ENCODE results near the gene ABR.
"Not testable (repeated sequence)": the region's sequence is repeated elsewhere in the genome, so short reads cannot be mapped to it uniquely, and the experiment has no call there.

The ABR gene

DNA sequence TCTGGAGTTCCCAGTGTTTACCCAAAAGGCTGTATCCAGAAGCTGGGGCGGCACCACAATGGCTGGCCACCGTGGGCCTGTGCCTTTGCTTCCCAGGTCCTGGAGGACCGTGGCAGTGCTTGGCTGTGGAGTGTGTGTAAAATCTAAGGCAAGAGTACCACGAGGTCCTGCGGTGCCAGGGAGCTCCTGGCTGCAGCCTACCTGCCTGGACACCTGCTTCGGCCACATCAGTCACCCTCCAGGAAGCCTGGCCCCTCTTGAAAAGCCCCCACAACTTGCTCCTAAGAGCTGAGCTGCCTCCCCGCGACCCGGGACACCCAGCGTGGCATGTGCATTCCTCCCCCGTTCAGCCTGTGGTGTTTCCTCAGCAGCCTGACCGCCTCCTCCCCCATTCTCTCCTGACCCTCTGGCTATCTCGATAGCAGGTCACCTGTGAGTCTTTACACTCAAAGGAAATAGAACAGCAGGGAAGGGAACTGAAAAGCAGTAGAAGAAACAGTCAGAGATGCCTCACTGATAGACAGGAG is 174.9 kb downstream of the ABR start:
- no peak for DNase-seq

DNA sequence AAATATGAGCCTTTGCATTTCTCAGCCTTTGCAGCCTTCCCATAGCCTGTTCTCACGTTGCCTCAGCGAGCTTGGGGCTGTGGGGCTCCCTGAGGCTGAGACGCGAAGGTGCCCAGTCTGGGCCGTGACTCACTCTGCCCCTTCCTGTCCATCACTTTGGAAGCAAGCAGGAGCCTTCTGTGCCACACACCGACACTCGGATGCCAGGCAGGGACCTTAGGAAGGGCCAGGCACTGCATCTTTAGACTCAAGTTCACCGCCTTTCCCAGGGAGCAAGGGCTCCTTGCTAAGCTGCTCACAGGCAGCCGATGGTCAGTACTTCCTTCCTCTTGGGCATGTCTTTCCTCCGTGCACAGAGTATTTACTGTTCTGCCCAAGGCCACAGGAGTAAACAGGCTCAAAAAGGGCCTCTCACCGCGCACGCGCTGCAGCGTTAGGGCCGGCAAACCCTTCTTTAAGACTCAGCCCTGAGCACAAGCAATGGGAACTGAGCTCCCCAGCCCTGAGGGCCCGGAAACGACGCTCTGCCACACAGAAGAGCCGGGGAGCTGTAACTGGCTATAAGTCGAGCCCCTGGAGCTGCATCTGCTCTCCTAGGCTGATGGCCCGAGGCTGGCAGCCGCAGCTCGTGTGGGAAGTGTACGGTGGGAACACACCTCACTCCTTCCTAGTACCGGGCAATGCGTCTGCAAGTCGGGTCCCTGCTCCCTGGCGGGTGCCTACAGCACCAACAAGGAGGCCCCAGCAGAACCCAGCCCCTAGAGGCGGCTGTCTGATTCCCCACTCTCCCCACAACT is 175.6 kb downstream of the ABR start:
- DNase-seq, result no peak

DNA sequence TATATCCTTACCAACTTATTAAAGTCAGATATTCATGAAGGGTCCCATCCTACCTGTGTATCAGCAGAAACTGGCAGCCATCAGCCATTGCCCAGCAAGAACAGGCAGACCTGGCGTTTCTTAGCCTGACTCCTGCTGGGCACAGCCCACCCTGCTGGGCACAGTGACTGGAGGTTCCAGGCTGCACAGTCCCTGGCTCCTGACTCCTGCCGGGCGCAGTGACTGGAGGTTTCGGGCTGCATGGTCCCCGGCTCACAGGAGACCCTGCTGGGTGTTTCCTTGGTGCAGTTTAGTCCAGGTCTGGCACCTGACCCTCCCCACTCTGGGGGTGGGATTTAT is 176.2 kb downstream of the ABR start:
- DNase-seq, result no peak

DNA sequence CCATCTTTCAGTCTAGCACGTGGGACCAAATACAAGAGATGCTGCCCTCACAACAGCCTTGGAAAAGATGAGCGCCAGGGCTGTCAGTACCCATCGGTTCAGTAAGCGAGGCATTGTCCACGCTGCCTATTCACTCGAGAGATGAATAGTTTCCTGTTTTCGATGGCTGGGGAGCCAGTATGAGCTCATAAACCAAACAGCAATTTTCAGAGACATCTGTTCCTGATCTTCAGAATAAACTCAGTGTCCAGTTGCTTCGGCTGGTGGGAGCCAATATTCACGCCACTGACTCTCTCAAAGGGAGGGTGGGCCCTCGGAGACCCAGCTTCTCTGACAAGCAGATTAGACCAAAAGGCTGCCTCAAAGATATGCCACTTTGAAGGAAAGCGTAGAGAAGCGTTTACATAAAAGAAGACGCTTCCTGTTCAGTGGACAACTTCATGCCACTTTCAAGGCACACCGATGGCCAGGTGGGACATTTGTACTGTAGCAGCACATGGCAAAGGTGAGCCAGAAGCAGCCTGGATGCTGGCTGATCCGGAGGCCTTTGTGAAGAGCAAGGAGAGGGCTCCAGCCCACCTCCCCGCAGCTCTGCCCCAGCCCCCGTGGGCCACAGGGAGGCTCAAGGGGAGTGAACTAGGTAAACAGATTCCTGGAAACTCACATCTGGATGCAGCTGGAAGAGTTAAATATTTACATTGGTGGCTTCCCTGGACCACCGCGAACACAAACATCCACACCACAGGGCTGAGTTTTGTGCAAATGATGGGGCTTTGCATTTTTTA is 176.8 kb downstream of the ABR start:
- DNase-seq, result no peak

DNA sequence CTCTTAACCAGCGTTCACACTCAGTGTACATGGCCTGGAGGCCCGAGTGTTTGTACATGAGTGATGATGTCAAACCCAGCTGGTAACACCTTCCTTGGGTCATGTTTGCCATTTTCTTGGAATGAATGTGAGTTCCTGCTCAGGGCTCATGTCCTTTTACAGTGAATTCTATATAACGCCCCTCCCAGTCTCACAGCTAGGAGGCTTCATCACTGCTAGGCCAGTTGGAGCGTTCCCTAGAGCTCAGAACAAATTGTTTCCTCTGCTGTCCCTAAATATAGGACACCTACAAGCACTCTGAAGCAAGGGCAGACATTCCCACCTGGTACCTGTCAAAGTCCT is 177.4 kb downstream of the ABR start:
- DNase-seq, result no peak

DNA sequence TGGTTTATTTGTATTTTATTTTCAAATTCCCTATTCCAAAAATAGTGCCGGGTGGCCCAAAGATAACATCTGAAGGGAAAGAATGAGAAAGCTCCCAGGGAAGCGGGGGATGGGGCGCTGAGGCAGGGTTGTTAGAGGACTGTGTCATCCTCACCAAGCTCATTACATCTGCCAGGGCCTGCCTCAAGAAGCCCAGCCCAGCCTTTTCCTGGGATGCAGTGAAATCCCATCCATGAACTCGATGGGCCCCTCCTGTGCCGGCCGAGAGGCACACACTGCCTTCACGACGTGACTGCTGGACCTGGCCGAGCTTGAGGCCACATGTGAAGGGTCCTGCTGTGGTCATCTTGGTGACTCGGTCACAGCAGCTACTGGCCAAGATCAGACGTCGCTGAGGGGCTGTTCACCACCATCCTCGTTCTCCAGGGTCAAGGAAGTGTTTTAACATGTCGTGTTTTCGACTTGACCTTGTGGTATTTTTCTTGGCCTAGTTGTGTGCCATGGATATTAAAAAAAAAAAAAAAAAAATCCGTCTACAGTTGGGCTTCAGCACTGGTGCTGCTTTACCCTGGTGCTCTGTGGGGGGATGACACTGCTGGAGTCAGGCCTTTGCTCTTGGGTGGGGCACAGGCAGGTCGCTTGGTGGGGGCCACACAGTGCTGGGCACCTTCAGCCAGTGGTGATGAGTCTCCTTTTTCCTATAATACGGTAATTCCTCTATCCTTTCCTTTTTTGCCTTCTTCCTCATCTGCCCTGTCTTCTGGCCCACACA is 178.0 kb downstream of the ABR start:
- DNase-seq, result no peak

DNA sequence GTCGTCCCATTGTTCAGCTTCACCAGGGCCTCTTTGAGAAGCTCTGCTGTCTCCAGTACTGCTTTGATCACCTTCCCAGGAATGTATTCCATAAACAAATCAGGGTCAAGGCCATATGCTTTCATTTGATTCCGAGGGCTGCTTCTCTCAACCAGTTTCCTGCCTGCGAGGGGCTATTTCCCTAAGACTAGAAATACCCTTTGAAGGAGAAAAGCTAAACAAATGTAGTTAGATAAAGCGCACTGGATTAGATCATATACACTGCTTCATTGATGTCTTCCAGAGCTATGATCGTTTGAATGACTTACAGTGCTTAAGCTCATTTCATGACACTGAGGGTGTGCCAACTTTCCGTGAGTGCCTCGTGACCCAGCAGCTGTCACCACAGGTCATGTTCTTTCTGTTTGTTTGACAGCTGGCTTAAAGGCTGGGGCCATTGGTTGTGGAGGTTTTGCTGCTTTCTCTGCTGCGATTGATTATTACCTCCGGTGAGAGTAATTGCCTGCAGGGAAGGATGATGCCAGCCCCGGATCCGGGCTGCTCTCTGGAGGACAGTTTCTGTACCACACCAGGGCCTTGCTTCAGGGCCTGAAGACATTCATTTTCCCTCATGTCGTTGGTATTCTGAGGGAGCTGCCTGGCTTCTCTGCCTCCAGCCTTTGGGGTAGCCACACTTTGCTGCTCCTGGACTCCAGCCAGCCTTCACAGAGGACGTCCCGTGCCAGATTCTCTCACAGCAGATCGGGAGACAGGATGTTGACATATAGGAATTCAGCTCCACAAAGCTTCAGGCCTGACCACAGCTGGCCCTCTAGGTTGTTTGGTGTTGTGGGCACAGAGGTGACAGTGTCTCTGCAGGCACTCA is 179.0 kb downstream of the ABR start:
- DNase-seq, result no peak

DNA sequence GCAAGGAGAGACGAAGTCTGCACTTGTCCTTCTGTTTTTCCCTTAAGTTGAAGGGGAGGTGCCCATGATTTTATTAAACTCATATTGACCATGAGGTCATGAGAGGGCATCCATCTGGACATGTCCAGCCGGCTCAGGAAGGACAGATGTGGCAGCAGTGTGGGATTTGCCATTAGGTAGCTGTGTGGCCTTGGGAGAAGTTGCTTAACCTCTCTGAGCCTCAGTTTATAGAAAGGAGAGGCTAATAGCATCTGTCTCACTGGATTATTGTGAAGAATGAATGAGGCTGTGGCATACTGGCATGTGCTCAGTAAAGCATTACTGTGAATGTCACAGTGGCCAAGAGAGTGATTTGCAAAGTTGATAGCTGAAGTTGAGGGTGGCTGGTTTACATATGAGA is 181.7 kb downstream of the ABR start:
- DNase-seq, result no peak

DNA sequence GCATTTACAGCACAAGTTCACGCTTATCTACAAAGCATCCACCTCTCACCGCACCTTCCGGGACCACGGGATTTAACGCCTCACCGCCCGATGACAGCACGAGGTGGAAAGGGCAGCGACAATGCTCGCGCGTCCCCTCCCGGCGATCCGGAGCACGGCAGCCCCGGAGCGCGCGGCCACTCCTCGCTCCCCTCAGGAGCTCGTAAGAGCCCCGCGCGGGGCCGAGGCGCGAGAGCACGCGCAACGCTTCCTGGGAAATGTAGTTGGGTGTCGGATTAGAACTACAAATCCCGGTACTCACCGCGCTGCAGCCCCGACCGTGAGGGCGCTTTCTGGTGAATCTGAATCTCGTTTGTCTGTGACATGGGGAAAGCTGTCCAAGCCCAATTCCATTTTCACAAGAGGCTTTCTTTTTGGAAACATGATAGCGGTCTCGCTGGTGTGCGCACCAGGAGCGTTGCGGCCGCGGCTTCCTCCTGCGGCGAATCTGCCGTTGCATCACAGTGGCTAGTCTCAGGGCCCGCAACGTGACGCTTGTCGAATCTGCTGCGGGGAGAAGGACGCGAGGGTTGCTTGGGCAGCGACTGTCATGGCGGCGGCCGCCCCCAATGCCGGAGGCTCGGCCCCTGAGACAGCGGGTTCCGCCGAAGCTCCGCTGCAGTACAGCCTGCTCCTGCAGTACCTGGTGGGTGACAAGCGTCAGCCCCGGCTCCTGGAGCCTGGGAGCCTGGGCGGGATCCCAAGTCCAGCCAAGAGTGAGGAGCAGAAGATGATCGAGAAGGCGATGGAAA is 183.0 kb downstream of the ABR start, which contains the start of gene TIMM22:
Gene TIMM22, plus strand, starts transcription at position 576 of the 791 bp plus-strand sequence. Its CDS starts 14 bp downstream, at position 590.
- DNase-seq, result peak; percentile 94

DNA sequence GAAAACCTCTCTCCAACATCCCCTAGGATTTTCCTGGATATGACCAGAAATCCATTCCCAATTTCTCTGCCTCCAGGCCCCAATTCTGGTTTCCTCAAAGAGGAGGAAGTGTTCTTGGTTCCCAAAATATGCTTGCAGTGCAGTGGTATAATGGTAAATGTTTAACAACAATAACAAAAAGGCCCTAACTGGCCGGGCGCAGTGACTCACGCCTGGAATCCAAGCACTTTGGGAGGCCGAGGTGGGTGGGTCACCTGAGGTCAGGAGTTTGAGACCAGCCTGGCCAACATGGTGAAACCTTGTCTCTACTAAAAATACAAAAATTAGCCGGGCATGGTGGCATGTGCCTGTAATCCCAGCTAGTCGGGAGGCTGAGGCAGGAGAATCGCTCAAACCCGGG is 184.5 kb downstream of the ABR start:
- DNase-seq, result not testable (repeated sequence)

DNA sequence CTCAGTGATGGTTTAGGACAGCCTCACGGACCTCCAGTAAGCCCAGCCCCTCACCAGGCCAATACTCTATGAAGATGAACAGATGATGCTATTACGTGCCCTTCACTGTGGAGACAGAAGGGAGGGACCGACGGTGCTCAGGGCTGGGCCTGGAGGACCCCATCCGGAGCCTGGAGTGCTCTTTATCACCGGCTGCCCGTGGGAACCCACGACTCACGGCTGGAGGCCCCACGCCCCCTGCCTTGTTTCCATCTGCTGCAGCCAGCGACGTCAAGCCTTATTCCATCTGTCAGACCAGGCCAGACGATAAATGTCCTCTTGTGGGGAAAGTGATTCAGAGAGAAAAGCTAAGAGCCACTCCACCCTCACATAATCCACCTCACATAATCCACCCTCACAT is 186.8 kb downstream of the ABR start:
- no peak for DNase-seq

DNA sequence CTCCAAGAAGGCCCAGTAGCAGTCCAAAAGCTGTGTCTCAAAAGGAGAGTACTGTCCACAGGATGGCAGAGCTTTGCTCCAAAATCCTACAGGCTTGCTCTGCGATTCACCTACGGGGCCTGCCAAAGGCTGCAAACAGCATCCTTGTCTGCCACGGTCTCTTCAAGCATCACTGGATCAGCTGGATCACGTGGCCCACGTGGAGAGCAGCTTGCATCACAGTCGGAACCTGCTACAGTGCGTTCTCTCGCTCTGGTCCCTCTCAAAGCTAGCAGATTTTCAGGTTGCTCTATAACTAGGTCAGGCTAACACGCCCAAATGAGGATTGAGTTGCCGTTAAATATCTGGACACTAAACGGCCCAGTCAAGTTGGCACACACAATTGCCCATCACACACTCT is 191.2 kb downstream of the ABR start:
- DNase-seq, result no peak

DNA sequence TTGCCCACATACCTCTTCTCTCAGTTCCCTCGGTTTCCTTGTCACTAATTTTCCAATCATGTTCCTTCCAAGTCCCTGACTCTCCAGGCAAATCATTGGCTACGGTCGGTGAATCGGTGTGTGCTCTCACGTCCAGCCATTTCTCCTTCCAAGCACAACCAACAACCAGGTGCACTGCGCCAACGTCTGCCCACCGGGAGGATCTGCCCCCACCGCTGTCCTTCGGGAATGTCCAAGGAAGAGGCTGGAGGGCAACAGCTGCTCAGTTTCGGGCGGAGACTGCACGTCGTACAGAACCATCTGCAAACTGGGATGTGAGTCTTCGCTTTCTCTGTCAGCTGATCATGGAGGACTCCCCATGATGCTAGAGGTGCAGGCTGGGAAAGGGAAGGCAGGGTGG is 191.8 kb downstream of the ABR start:
- DNase-seq, result no peak

DNA sequence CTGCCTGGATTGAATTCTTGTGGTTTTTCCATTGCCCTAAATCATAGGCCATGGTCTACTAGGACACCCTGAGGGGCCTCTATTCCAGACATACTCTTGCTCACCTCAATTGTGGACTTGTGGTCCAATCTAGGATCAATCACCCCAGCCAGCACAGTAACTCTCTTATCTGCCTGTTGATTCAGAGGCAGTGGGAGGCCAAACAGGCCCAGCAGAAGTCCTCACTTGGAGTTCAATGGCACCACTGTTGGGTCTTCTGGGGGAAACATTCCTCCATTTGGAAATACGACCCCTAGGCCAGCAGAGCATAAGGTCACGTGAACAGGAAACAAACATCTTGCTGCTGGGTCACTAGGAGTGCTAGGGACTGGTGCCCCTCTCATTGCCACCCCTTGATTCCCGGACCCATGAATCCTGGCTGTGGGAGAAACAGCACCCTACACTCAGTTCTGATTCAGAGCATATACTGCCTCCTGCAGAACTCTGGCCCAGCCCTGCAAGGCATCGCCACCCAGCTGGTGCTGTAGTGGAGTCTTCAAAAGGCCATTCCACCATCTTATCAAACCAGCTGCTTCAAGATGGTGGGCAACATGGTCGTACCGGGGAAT is 193.4 kb downstream of the ABR start:
- no peak for DNase-seq

DNA sequence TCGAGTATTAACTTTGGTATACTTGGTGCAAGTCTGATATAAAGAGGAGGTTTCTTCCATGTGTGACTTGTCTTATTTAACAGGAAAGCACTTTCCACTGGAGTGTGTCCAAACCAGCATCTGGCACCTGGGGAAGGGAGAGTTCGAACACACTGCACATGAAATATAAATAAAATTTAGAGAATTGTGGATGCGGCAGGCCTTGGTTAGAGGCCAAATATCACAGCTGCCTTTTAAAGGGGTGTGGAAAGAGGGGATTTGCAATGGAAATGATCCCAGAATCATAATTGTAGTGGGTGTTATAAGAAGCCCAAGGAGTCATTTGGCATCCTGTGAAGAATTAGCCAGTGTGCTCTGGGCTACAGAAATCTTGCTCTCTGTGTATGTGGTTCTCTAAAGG is 195.9 kb downstream of the ABR start:
- DNase-seq, result no peak

DNA sequence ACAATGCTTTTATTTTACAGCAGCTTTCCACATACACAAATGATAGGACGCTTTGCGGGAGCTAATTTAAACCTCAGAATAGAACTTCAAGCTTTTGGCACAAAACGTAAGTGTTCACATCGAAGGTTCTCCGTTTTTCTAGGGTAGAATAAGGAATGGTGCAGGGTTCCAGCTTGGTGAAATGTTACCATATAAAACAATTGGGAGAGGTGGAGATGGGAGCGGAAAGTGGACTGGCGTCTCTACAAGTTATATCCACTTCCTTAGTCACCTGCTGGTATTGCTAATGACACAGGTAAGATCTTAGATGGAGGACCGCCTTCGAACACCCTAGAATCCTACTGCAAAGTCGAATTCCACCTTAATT is 198.5 kb downstream of the ABR start:
- no peak for DNase-seq

DNA sequence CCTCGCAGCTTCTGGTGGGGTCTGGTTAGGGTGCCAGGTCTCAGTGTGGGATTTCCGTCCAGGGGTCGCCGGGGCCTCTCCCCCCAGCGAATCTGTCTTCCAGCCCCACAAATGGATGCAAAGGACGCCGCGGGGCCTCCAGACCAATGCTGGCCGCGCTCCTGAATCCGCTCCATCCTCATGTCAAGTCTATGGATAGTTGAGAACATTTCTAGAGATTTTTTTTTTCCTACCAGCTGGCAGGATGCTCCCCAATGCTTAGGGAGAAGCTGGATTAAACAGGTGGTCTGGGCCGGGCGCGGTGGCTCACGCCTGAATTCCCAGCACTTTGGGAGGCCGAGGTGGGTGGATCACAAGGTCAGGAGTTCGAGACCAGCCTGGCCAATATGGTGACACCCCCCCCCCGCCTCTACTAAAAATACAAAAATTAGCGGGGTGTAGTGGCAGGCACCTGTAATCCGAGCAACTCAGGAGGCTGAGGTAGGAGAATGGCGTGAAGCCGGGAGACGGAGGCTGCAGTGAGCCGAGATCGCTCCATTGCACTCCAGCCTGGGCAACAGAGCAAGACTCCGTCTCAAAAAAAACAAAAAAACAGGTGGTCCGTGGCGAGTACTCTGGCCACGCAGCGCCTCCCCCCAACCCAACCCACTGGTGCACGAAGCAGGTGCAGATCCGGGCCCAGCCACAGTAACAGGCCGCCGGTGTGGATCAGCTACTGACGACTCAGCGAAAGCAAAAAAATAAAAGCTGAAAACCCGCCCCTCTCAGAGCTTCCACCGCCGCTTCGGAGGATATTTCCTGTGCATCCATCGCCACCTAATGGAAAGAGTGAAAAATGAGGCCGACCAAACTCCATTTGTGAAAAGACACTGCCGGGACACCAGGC is 199.1 kb downstream of the ABR start:
- peak; percentile 90 for DNase-seq

DNA sequence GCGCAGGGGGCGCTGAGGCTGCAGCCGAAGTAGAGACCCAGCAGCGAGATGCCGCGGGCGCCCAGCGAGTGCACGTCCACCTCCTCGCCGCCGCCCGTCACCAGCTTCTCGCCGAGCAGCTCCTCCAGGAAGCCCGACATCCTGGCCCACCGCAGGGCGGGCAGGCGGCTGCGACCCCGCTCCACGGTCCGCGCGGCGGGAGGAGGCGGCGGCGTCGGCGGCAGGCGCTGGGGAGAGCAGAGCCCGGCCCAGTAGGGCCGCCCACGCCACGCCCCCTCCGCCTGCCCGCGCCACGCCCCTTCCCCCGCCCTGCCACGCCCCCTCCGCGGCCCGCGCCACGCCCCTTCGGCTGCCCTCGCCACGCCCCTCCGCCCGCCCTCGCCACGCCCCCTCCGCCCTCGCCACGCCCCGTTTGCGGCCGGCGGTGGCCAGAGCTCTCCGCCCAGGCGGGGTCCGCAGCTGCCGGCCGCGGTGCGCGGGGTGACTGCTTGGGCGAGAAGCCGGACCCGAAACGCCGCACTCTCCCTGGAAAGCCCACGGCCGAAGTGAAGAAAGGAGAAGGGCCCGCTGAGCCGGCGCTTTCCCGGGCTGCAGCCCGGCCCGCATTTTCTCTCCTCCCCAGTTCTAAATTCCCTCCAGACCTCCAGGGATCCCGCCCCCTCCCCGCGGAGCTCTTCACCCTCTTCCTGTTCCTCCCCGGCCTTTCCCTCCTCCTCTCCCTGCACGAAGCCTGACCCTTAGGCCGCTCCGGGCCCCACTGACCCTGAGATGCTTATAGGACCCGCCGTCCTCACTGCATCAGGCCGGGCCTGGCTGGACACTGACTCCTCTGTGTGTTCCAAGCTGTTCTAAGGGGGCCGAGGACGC is 200.0 kb downstream of the ABR start, which contains the start of gene NXN:
Gene NXN, minus strand, starts transcription at position 238 of the 867 bp plus-strand sequence.
- peak; percentile 84 for DNase-seq

DNA sequence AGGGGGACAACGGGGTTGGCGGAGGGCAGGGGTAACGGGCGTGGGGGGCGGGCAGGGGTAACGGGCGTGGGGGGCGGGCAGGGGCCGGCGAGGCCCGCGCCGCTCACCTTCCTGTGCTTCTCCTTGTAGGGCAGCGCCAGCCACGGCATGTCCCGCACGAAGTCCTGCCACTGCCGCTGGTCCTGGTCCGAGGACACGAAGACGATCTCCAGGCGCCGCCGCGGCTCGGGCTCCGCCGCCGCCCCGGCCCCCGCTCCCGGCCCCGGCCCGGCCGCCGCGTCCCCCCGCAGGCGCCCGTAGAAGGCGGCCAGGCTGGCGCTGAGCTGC is 200.6 kb downstream of the ABR start:
- no peak for DNase-seq

All from CD4-positive, alpha-beta T cell treated with Interleukin-21 for 1 hour (primary cell).